GM12891 (cell line): ENCODE data around the gene ENO4.

Source experiments
- POLR2A ChIP-seq: IDR thresholded peaks from 2 replicates; pipeline ENCODE4 v1.6.1; 2011; ENCODE audit warnings: low read depth, low read length, control low read depth
- POU2F2 ChIP-seq: IDR thresholded peaks from 2 replicates; pipeline ENCODE4 v1.6.1; 2011; ENCODE audit warnings: low read depth, mild to moderate bottlenecking, control low read depth, low read length, moderate library complexity
- SPI1 ChIP-seq: IDR thresholded peaks from 2 replicates; pipeline ENCODE4 v1.6.1; 2011; ENCODE audit warnings: low read depth, low read length, control low read depth
- TAF1 ChIP-seq: IDR thresholded peaks from 2 replicates; pipeline ENCODE4 v1.6.1; 2011; ENCODE audit warnings: low read depth, low read length, control low read depth

- TF ChIP-seq TAF1 = no peak
- TF ChIP-seq POU2F2 = no peak
- no peak for TF ChIP-seq POLR2A
- no peak for TF ChIP-seq SPI1
These were observed 56.5 kb downstream of the ENO4 start for GRCh38 chr10:116905845-116906210.
